ENCODE results near the gene PER3. TPM values are rescaled to one million over a fixed set of nuclear protein-coding genes. Genes with fewer than 3 reads are reported as not detected.

Gene PER3
- total RNA-seq, 1 experiment from 2014 or later, result 1.2 TPM

GRCh38 chr1:7862211-7863060, 78.3 kb downstream of the PER3 start:
- no peak overlapping the region for H3K4me3 ChIP-seq (ENCODE audit: insufficient read depth, low read depth, low read length)
- no peaks in the 10 kb centered on the region for H3K36me3 ChIP-seq (replicated peaks; ENCODE audit: control insufficient read depth, insufficient read depth, low read length)
- H3K27me3 ChIP-seq (ENCODE audit: control insufficient read depth, insufficient read depth, low read length), result no peaks in the 10 kb centered on the region
- no peak for DNase-seq

GRCh38 chr1:7863756-7864328, 79.8 kb downstream of the PER3 start:
- H3K4me3 ChIP-seq (ENCODE audit: insufficient read depth, low read depth, low read length), result no peak overlapping the region
- no peaks in the 10 kb centered on the region for H3K36me3 ChIP-seq (replicated peaks; ENCODE audit: control insufficient read depth, insufficient read depth, low read length)
- DNase-seq, result peak; percentile 35
- no peaks in the 10 kb centered on the region for H3K27me3 ChIP-seq (ENCODE audit: control insufficient read depth, insufficient read depth, low read length)

- H3K4me3 ChIP-seq (ENCODE audit: insufficient read depth, low read depth, low read length), result no peak overlapping the region
- no peaks in the 10 kb centered on the region for H3K27me3 ChIP-seq (ENCODE audit: control insufficient read depth, insufficient read depth, low read length)
- no peaks in the 10 kb centered on the region for H3K36me3 ChIP-seq (replicated peaks; ENCODE audit: control insufficient read depth, insufficient read depth, low read length)
- DNase-seq, result no peak
Measured at GRCh38 chr1:7865978-7866377, 81.9 kb downstream of the PER3 start.

GRCh38 chr1:7868070-7868780, 84.1 kb downstream of the PER3 start:
- Histone ChIP-seq H3K27me3 (ENCODE audit: control insufficient read depth, insufficient read depth, low read length) (no peaks in the 10 kb centered on the region), H3K4me3 (ENCODE audit: insufficient read depth, low read depth, low read length) (no peak overlapping the region), H3K36me3 (replicated peaks; ENCODE audit: control insufficient read depth, insufficient read depth, low read length) (no peaks in the 10 kb centered on the region)
- no peak for DNase-seq

GRCh38 chr1:7869136-7869920, 85.2 kb downstream of the PER3 start:
- H3K27me3 ChIP-seq (ENCODE audit: control insufficient read depth, insufficient read depth, low read length), result no peaks in the 10 kb centered on the region
- no peaks in the 10 kb centered on the region for H3K36me3 ChIP-seq (replicated peaks; ENCODE audit: control insufficient read depth, insufficient read depth, low read length)
- H3K4me3 ChIP-seq (ENCODE audit: insufficient read depth, low read depth, low read length), result no peak overlapping the region
- no peak for DNase-seq

GRCh38 chr1:7871136-7871535, 87.0 kb downstream of the PER3 start:
- Histone ChIP-seq H3K36me3 (replicated peaks; ENCODE audit: control insufficient read depth, insufficient read depth, low read length) (no peaks in the 10 kb centered on the region), H3K27me3 (ENCODE audit: control insufficient read depth, insufficient read depth, low read length) (no peaks in the 10 kb centered on the region), H3K4me3 (ENCODE audit: insufficient read depth, low read depth, low read length) (no peak overlapping the region)
- no peak for DNase-seq

GRCh38 chr1:7873801-7874795, 90.0 kb downstream of the PER3 start:
- H3K36me3 ChIP-seq (replicated peaks; ENCODE audit: control insufficient read depth, insufficient read depth, low read length), result no peaks in the 10 kb centered on the region
- no peak overlapping the region for H3K4me3 ChIP-seq (ENCODE audit: insufficient read depth, low read depth, low read length)
- H3K27me3 ChIP-seq (ENCODE audit: control insufficient read depth, insufficient read depth, low read length), result no peaks in the 10 kb centered on the region
- DNase-seq, result no peak

- no peak for DNase-seq
- Histone ChIP-seq H3K36me3 (replicated peaks; ENCODE audit: control insufficient read depth, insufficient read depth, low read length) (no peaks in the 10 kb centered on the region), H3K27me3 (ENCODE audit: control insufficient read depth, insufficient read depth, low read length) (no peaks in the 10 kb centered on the region), H3K4me3 (ENCODE audit: insufficient read depth, low read depth, low read length) (no peak overlapping the region)
Measured at GRCh38 chr1:7878027-7878426, 93.9 kb downstream of the PER3 start.

GRCh38 chr1:7879228-7879627, 95.1 kb downstream of the PER3 start:
- H3K36me3 ChIP-seq (replicated peaks; ENCODE audit: control insufficient read depth, insufficient read depth, low read length), result no peaks in the 10 kb centered on the region
- no peaks in the 10 kb centered on the region for H3K27me3 ChIP-seq (ENCODE audit: control insufficient read depth, insufficient read depth, low read length)
- no peak overlapping the region for H3K4me3 ChIP-seq (ENCODE audit: insufficient read depth, low read depth, low read length)
- no peak for DNase-seq

GRCh38 chr1:7884757-7885156, 100.7 kb downstream of the PER3 start:
- no peak overlapping the region for H3K4me3 ChIP-seq (ENCODE audit: insufficient read depth, low read depth, low read length)
- no peak for DNase-seq

GRCh38 chr1:7885513-7886404, 101.7 kb downstream of the PER3 start:
- H3K4me3 ChIP-seq (ENCODE audit: insufficient read depth, low read depth, low read length), result peak overlapping the region; percentile 6; the same call in 1 of the 2 replicates
- H3K27me3 ChIP-seq (ENCODE audit: control insufficient read depth, insufficient read depth, low read length), result no peaks in the 10 kb centered on the region
- peak; percentile 97 for DNase-seq
- no peaks in the 10 kb centered on the region for H3K36me3 ChIP-seq (replicated peaks; ENCODE audit: control insufficient read depth, insufficient read depth, low read length)

More at GRCh38 chr1:7884757-7885156, 100.7 kb downstream of the PER3 start:
- Histone ChIP-seq H3K36me3 (replicated peaks; ENCODE audit: control insufficient read depth, insufficient read depth, low read length) (no peaks in the 10 kb centered on the region), H3K27me3 (ENCODE audit: control insufficient read depth, insufficient read depth, low read length) (no peaks in the 10 kb centered on the region)

- Histone ChIP-seq H3K4me3 (ENCODE audit: insufficient read depth, low read depth, low read length) (no peak overlapping the region), H3K27me3 (ENCODE audit: control insufficient read depth, insufficient read depth, low read length) (no peaks in the 10 kb centered on the region), H3K36me3 (replicated peaks; ENCODE audit: control insufficient read depth, insufficient read depth, low read length) (no peaks in the 10 kb centered on the region)
- no peak for DNase-seq
Measured at GRCh38 chr1:7886405-7886745, 102.3 kb downstream of the PER3 start.
